HepG2 (cell line): ENCODE data around the gene ZDHHC14. TPM values are rescaled to one million over a fixed set of nuclear protein-coding genes. Genes with fewer than 3 reads are reported as not detected.

ENCODE experiments used
- ATAC-seq: fragments of 200-7000 bp; cut with Tn5 transposase; 3 replicates; pipeline ENCODE4 v1.9.1; 2020; ENCODE audit warnings: mild to moderate bottlenecking, moderate library complexity
- BruUV-seq: library from RNA; stranded (reverse); fragments of 400-500 nt; replicated peaks from 2 replicates; lab custom pipeline; 2021; lab: Mats Ljungman, UMichigan
- CTCF ChIA-PET: fragments of 300-600 bp; formaldehyde crosslinking; extraction: SDS; loops from one replicate; lab custom pipeline; 2021; ENCODE audit warnings: low total read pairs, inconsistent platforms, low intra/inter-chr PET ratio; lab: Yijun Ruan, JAX
- POLR2A ChIA-PET: fragments of 350-600 bp; sonication (Branson Sonifier 250); formaldehyde crosslinking; loops from one replicate; lab custom pipeline; 2020; ENCODE audit warnings: antibody characterized with exemption, inconsistent platforms; lab: Yijun Ruan, JAX
- DNase-seq: peaks from one replicate; pipeline ENCODE4 v3.0.0-alpha.2; 2015; ENCODE audit warnings: low spot score
- FAIRE-seq: peaks from 3 replicates; lab custom pipeline; 2011; peaks lifted over from hg19 to GRCh38; lab: Jason Lieb, UNC
- H2AFZ ChIP-seq: one replicate; pipeline ENCODE4 v1.6.1; 2011; ENCODE audit warnings: low read length, inconsistent platforms
- H3K27ac ChIP-seq: fragments of 300-600 bp; 3 replicates; pipeline ENCODE4 v1.8.0; 2011; ENCODE audit warnings: mixed run types, mild to moderate bottlenecking, mixed read lengths, low read length, inconsistent platforms; ENCODE audit not compliant: insufficient read depth; ENCODE audit errors: extremely low read length
- H3K27me3 ChIP-seq, 2 experiments: fragments of 200-600 bp in 1 of 2; 2 replicates in 1 of 2; 3 replicates in 1 of 2; pipeline versions ENCODE4 v1.6.0 to v1.8.0; 2011; ENCODE audit warnings: low read length in 2 of 2, mild to moderate bottlenecking in 2 of 2, moderate library complexity in 2 of 2, inconsistent platforms in 1 of 2; ENCODE audit not compliant: insufficient read depth in 2 of 2, control insufficient read depth in 1 of 2
- H3K36me3 ChIP-seq, 2 experiments: fragments of 200-600 bp in 1 of 2; replicated peaks in 1 of 2; 2 replicates in 1 of 2; 3 replicates in 1 of 2; pipeline versions ENCODE4 v1.5.1 to v1.8.0; 2011; ENCODE audit warnings: low read length in 2 of 2, inconsistent platforms in 1 of 2; ENCODE audit not compliant: insufficient read depth in 2 of 2, control insufficient read depth in 1 of 2
- H3K4me1 ChIP-seq: 2 replicates; pipeline ENCODE4 v1.5.1; 2012; ENCODE audit warnings: low read length, inconsistent platforms; ENCODE audit not compliant: insufficient read depth
- H3K4me2 ChIP-seq: 2 replicates; pipeline ENCODE4 v1.6.0; 2011; ENCODE audit warnings: low read depth, low read length, inconsistent platforms
- H3K4me3 ChIP-seq, 3 experiments: fragments of 200-600 bp in 1 of 3; sonication (generic), shearing (Covaris generic) in 1 of 3; replicated peaks in 1 of 3; 2 replicates each; pipeline ENCODE4 v1.5.1; 2011 to 2016; ENCODE audit warnings: low read length in 3 of 3, inconsistent platforms in 2 of 3, low read depth in 2 of 3, mild to moderate bottlenecking in 2 of 3, control low read depth in 1 of 3, mixed read lengths in 1 of 3; ENCODE audit not compliant: insufficient read depth in 1 of 3
- H3K79me2 ChIP-seq: one replicate; pipeline ENCODE4 v1.6.1; 2011; ENCODE audit warnings: low read length, inconsistent platforms; ENCODE audit not compliant: insufficient read depth
- H3K9ac ChIP-seq: 2 replicates; pipeline ENCODE4 v1.6.0; 2011; ENCODE audit warnings: mild to moderate bottlenecking, low read depth, low read length, inconsistent platforms; ENCODE audit not compliant: insufficient read depth
- H3K9me3 ChIP-seq: 2 replicates; pipeline ENCODE4 v1.5.1; 2012; ENCODE audit warnings: mild to moderate bottlenecking, low read length
- H4K20me1 ChIP-seq: 2 replicates; pipeline ENCODE4 v1.6.0; 2011; ENCODE audit warnings: inconsistent platforms, mild to moderate bottlenecking, low read length, moderate library complexity; ENCODE audit not compliant: insufficient read depth
- ELF3 ChIP-seq: IDR thresholded peaks from 2 replicates; pipeline ENCODE4 v1.6.1; 2016; ENCODE audit warnings: missing genetic modification reagents, missing compliant biosample characterization
- EP300 ChIP-seq, 3 experiments: sonication (generic) in 1 of 3; formaldehyde crosslinking in 1 of 3; IDR thresholded peaks; 2 replicates each; pipeline versions ENCODE4 v1.5.1 to v1.6.1; 2011 to 2020; ENCODE audit warnings: low read depth in 2 of 3, low read length in 2 of 3, borderline replicate concordance in 1 of 3, improper control_type of control experiment in 1 of 3, mild to moderate bottlenecking in 1 of 3, missing genetic modification reagents in 1 of 3, moderate library complexity in 1 of 3
- HIVEP1 ChIP-seq: sonication (generic); formaldehyde crosslinking; IDR thresholded peaks from 2 replicates; pipeline ENCODE4 v1.4.0; 2020; ENCODE audit warnings: mild to moderate bottlenecking, missing genetic modification reagents
- HOXA3 ChIP-seq: sonication (generic); formaldehyde crosslinking; IDR thresholded peaks from 2 replicates; pipeline ENCODE4 v1.5.0; 2020; ENCODE audit warnings: missing genetic modification reagents
- IKZF5 ChIP-seq: IDR thresholded peaks from 2 replicates; pipeline ENCODE4 v1.6.1; 2018; ENCODE audit warnings: missing genetic modification reagents, mild to moderate bottlenecking, missing compliant biosample characterization
- MYC ChIP-seq: sonication (generic); formaldehyde crosslinking; IDR thresholded peaks from 2 replicates; pipeline ENCODE4 v1.9.0; 2021; ENCODE audit warnings: missing genetic modification reagents, borderline replicate concordance
- SP5 ChIP-seq: IDR thresholded peaks from 2 replicates; pipeline ENCODE4 v1.6.1; 2016; ENCODE audit warnings: low read depth, borderline replicate concordance
- THAP9 ChIP-seq: sonication (generic); formaldehyde crosslinking; IDR thresholded peaks from 2 replicates; pipeline ENCODE4; 2020; ENCODE audit warnings: missing genetic modification reagents, mild to moderate bottlenecking, borderline replicate concordance
- ZFP36L1 ChIP-seq: sonication (generic); formaldehyde crosslinking; IDR thresholded peaks from 2 replicates; pipeline ENCODE4 v1.8.0; 2022; ENCODE audit warnings: mild to moderate bottlenecking, missing genetic modification reagents, moderate library complexity
- ZNF263 ChIP-seq: sonication (generic); formaldehyde crosslinking; IDR thresholded peaks from 2 replicates; pipeline ENCODE4 v1.4.0; 2020; ENCODE audit warnings: missing genetic modification reagents
- ZNF362 ChIP-seq: sonication (generic); formaldehyde crosslinking; IDR thresholded peaks from 2 replicates; pipeline ENCODE4 v1.4.0; 2020; ENCODE audit warnings: missing genetic modification reagents, mild to moderate bottlenecking, borderline replicate concordance
- ZNF501 ChIP-seq: sonication (generic); formaldehyde crosslinking; IDR thresholded peaks from 2 replicates; pipeline ENCODE4 v1.5.1; 2020; ENCODE audit warnings: mild to moderate bottlenecking, moderate library complexity, missing genetic modification reagents
- ZNF607 ChIP-seq: sonication (generic); formaldehyde crosslinking; IDR thresholded peaks from 2 replicates; pipeline ENCODE4 v1.5.1; 2020; ENCODE audit warnings: missing genetic modification reagents, mild to moderate bottlenecking, borderline replicate concordance
- ZNF670 ChIP-seq: sonication (generic); formaldehyde crosslinking; IDR thresholded peaks from 2 replicates; pipeline ENCODE4 v1.8.0; 2022; ENCODE audit warnings: mild to moderate bottlenecking, missing genetic modification reagents, borderline replicate concordance
- ZNF747 ChIP-seq: sonication (generic); formaldehyde crosslinking; IDR thresholded peaks from 2 replicates; pipeline ENCODE4 v1.8.1; 2023; ENCODE audit warnings: missing genetic modification reagents, mild to moderate bottlenecking, borderline replicate concordance
- ZNF891 ChIP-seq: sonication (generic); formaldehyde crosslinking; IDR thresholded peaks from 2 replicates; pipeline ENCODE4 v1.5.0; 2020; ENCODE audit warnings: mild to moderate bottlenecking, missing genetic modification reagents
- WGBS: methylation state at CpG from one replicate; pipeline ENCODE4 v1.1.6; 2017; ENCODE audit warnings: low lambda C conversion rate; 5-methylcytosine and 5-hydroxymethylcytosine counted together
- in situ Hi-C: cut with HindIII; loops from 2 replicates; pipeline ENCODE4 v1.10.0; 2017; ENCODE audit warnings: low pct_unique_long_range_greater_than_20kb; ENCODE audit not compliant: extremely low pct_ligation_motif_present
- intact Hi-C: fragments of 100-400 bp; cut with micrococcal nuclease; formaldehyde crosslinking; loops from one replicate; pipeline ENCODE4 v1.10.0; 2022; ENCODE audit not compliant: unreplicated experiment
- polyA plus RNA-seq, 8 experiments: library from polyadenylated mRNA; depleted of rRNA in 3 of 8; stranded (reverse) in 7 of 8; unstranded in 1 of 8; fragments of >200 nt; fragmentation: Illumina TruSeq in 4 of 8; extraction: Trizol in 4 of 8; gene quantifications; 2 replicates each; pipeline versions ENCODE4 v1.2.1 to v1.2.3, GENCODE V29; 2011 to 2016; ENCODE audit warnings: low read depth in 4 of 8, missing spikeins in 1 of 8, mixed read lengths in 1 of 8; ENCODE audit not compliant: insufficient read depth in 1 of 8
- total RNA-seq, 5 experiments: library from RNA; depleted of rRNA; stranded (reverse); fragments of >200 nt; fragmentation: Illumina TruSeq; extraction: Trizol; gene quantifications; 2 replicates each; pipeline ENCODE4 v1.2.3, GENCODE V29; 2016; ENCODE audit warnings: low read depth in 1 of 5

The ZDHHC14 gene
- total and polyA plus RNA-seq, 2 of the 13 experiments (the other 11 are each of a cell fraction or from before 2014, with no cell fraction given), result 3.7 to 9.5 TPM

GRCh38 chr6:157533048-157533871, 152.3 kb downstream of the ZDHHC14 start:
- FAIRE-seq (no peak), ATAC-seq (no peak), DNase-seq (peak; percentile 74)
- peak overlapping the region in 1 of 3 experiments; percentile 28; a peak in 2 of 6 replicates for H3K4me3 ChIP-seq
- no peaks in the 10 kb centered on the region for H3K36me3 ChIP-seq
- H3K9me3 ChIP-seq, result no peaks in the 10 kb centered on the region
- in situ Hi-C loops (no loop called here), intact Hi-C loops (loop anchor here (5.0 kb wide), 1 partner anchor 206 kb away; no protein-coding TSS in a partner anchor)
- H3K4me2 ChIP-seq, result peak overlapping the region; percentile 65
- H4K20me1 ChIP-seq, result no peaks in the 10 kb centered on the region
- 44% methylated on average over 9 of the region's 9 CpGs for WGBS
- BruUV-seq, result no TSS peak
- peak overlapping the region; percentile 96 for H3K27ac ChIP-seq
- ChIA-PET POLR2A (interaction anchor here (0.6 to 7.2 kb wide), 12 partner anchors 8 to 209 kb away, joined by 3 to 186 read pairs (median 8); partner anchors contain the start of gene TMEM242), CTCF (no interaction called here)
- H3K79me2 ChIP-seq, result no peaks in the 10 kb centered on the region
- no peaks in the 10 kb centered on the region for H3K27me3 ChIP-seq
- no peak overlapping the region for H2AFZ ChIP-seq
- H3K4me1 ChIP-seq, result peaks cover 99% of the 10 kb centered on the region
- H3K9ac ChIP-seq, result peak overlapping the region; percentile 57
- TF ChIP-seq THAP9 (CRISPR knock-in tag) (0 out of 2 replicates have a peak, but pooled peaks have one; percentile 28), ZNF501 (CRISPR knock-in tag) (peak; percentile 30; the same call in 1 of the 2 replicates), ZNF263 (CRISPR knock-in tag) (peak; percentile 57; the same call in 1 of the 2 replicates), EP300 (IDR thresholded peaks at IDR 0.05; ENCODE audit: low read depth in 2 of 2, low read length in 2 of 2) (peak in 1 of 2 experiments; percentile 21; a peak in 1 of 4 replicates), EP300 (CRISPR knock-in tag; IDR thresholded peaks at IDR 0.05; ENCODE audit: borderline replicate concordance) (0 out of 2 replicates have a peak, but pooled peaks have one; percentile 14), IKZF5 (CRISPR knock-in tag) (0 out of 2 replicates have a peak, but pooled peaks have one; percentile 24), ZNF670 (CRISPR knock-in tag) (0 out of 2 replicates have a peak, but pooled peaks have one; percentile 40), ELF3 (peak; percentile 25; the same call in 1 of the 2 replicates), MYC (CRISPR knock-in tag) (peak; percentile 51; the same call in 1 of the 2 replicates), ZNF891 (CRISPR knock-in tag) (0 out of 2 replicates have a peak, but pooled peaks have one; percentile 67), ZNF747 (CRISPR knock-in tag) (no peak), HOXA3 (CRISPR knock-in tag) (0 out of 2 replicates have a peak, but pooled peaks have one; percentile 18), ZNF607 (0 out of 2 replicates have a peak, but pooled peaks have one; percentile 22), SP5 (CRISPR knock-in tag) (0 out of 2 replicates have a peak, but pooled peaks have one; percentile 11), ZNF362 (CRISPR knock-in tag) (0 out of 2 replicates have a peak, but pooled peaks have one; percentile 11), HIVEP1 (CRISPR knock-in tag) (no peak), ZFP36L1 (CRISPR knock-in tag) (no peak)
